ENCODE results near the gene DTWD1. TPM values are rescaled to one million over a fixed set of nuclear protein-coding genes. Genes with fewer than 3 reads are reported as not detected.
"Not testable (repeated sequence)": the region's sequence is repeated elsewhere in the genome, so short reads cannot be mapped to it uniquely, and the experiment has no call there.

Gene DTWD1
- total and polyA plus RNA-seq, 10 of the 15 experiments (the other 5 are each of a cell fraction or from before 2014, with no cell fraction given): 13.9 to 32.0 (median 19.3) TPM

DNA sequence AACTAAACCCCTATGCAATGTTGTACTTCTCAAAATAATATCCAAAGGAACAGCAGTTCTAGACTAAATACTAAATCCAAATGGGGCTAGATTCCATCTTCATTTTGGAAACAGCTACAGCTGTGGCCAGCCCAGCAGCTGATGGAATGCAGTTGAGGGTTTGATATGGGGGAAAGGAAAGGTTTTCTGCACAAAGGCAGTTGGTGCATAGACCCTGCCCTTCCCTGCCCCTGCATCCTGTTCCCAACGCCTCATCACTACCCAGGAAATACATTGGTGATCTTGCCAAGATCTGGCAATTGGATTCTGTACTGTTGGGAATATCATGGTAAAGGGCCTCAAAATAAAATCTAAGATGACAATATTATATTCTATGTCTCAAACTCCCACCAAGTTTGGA lies 43.9 kb downstream of the DTWD1 start:
- Histone ChIP-seq H3K36me3 (ENCODE audit: control insufficient read depth in 2 of 2, insufficient read depth in 2 of 2, low read length in 1 of 2) (no peaks in the 10 kb centered on the region), H3K4me3 (no peak overlapping the region), H3K4me2 (ENCODE audit: control insufficient read depth, insufficient read depth) (no peak overlapping the region), H3K27me3 (replicated peaks in 1 of 2; ENCODE audit: control insufficient read depth in 2 of 2, insufficient read depth in 2 of 2, low read length in 1 of 2) (no peaks in the 10 kb centered on the region), H3K27ac (ENCODE audit: control insufficient read depth, insufficient read depth) (no peak overlapping the region), H3K79me2 (ENCODE audit: control insufficient read depth, insufficient read depth, low read length) (no peaks in the 10 kb centered on the region), H3K9me3 (replicated peaks; ENCODE audit: control insufficient read depth, insufficient read depth, low read length) (no peaks in the 10 kb centered on the region), H2AFZ (ENCODE audit: control insufficient read depth, low read depth, low read length) (no peak overlapping the region), H4K20me1 (ENCODE audit: control insufficient read depth, insufficient read depth) (no peaks in the 10 kb centered on the region), H3K9ac (ENCODE audit: control insufficient read depth, insufficient read depth, low read length) (no peak overlapping the region), H3K4me1 (ENCODE audit: control insufficient read depth, insufficient read depth, low read length) (no peaks in the 10 kb centered on the region)
- ChIA-PET CTCF (no interaction called here), RAD21 (ENCODE audit: unreplicated experiment) (no interaction called here), SMC1A (ENCODE audit: uncharacterized antibody, unreplicated experiment) (no interaction called here), POLR2A (no interaction called here)
- ATAC-seq: no peak
- TF ChIP-seq STAT1 (conservative IDR thresholded peaks at IDR 0.05): no peak
- no peak for TF ChIP-seq RAD21 (IDR thresholded peaks at IDR 0.05; ENCODE audit: insufficient read depth, low read depth, low read length)
- TF ChIP-seq, protein P1, sequence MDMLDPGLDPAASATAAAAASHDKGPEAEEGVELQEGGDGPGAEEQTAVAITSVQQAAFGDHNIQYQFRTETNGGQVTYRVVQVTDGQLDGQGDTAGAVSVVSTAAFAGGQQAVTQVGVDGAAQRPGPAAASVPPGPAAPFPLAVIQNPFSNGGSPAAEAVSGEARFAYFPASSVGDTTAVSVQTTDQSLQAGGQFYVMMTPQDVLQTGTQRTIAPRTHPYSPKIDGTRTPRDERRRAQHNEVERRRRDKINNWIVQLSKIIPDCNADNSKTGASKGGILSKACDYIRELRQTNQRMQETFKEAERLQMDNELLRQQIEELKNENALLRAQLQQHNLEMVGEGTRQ (IDR thresholded peaks at IDR 0.05; ENCODE audit: borderline replicate concordance, low read depth, low read length): no peak
- no peak for TF ChIP-seq PML (IDR thresholded peaks at IDR 0.05; ENCODE audit: low read length)
- TF ChIP-seq EP300 (IDR thresholded peaks at IDR 0.05; ENCODE audit: borderline replicate concordance in 1 of 2, control insufficient read depth in 1 of 2, low read depth in 2 of 2, low read length in 2 of 2): no peak
- TF ChIP-seq, protein P2, sequence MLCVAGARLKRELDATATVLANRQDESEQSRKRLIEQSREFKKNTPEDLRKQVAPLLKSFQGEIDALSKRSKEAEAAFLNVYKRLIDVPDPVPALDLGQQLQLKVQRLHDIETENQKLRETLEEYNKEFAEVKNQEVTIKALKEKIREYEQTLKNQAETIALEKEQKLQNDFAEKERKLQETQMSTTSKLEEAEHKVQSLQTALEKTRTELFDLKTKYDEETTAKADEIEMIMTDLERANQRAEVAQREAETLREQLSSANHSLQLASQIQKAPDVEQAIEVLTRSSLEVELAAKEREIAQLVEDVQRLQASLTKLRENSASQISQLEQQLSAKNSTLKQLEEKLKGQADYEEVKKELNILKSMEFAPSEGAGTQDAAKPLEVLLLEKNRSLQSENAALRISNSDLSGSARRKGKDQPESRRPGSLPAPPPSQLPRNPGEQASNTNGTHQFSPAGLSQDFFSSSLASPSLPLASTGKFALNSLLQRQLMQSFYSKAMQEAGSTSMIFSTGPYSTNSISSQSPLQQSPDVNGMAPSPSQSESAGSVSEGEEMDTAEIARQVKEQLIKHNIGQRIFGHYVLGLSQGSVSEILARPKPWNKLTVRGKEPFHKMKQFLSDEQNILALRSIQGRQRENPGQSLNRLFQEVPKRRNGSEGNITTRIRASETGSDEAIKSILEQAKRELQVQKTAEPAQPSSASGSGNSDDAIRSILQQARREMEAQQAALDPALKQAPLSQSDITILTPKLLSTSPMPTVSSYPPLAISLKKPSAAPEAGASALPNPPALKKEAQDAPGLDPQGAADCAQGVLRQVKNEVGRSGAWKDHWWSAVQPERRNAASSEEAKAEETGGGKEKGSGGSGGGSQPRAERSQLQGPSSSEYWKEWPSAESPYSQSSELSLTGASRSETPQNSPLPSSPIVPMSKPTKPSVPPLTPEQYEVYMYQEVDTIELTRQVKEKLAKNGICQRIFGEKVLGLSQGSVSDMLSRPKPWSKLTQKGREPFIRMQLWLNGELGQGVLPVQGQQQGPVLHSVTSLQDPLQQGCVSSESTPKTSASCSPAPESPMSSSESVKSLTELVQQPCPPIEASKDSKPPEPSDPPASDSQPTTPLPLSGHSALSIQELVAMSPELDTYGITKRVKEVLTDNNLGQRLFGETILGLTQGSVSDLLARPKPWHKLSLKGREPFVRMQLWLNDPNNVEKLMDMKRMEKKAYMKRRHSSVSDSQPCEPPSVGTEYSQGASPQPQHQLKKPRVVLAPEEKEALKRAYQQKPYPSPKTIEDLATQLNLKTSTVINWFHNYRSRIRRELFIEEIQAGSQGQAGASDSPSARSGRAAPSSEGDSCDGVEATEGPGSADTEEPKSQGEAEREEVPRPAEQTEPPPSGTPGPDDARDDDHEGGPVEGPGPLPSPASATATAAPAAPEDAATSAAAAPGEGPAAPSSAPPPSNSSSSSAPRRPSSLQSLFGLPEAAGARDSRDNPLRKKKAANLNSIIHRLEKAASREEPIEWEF (IDR thresholded peaks at IDR 0.05; ENCODE audit: insufficient replicate concordance, low read depth, low read length): no peak
- no peak for TF ChIP-seq DPF2 (IDR thresholded peaks at IDR 0.05)
- no peak for TF ChIP-seq MYC (IDR thresholded peaks at IDR 0.05; ENCODE audit: insufficient read depth, insufficient read length, insufficient replicate concordance, low read length, severe bottlenecking)
- TF ChIP-seq SMAD5 (IDR thresholded peaks at IDR 0.05; ENCODE audit: low read depth): no peak
- TF ChIP-seq POLR2A (IDR thresholded peaks at IDR 0.05; ENCODE audit: low read depth, low read length): no peak
- TF ChIP-seq CHD4 (IDR thresholded peaks at IDR 0.05): no peak
- no peak for TF ChIP-seq EED (IDR thresholded peaks at IDR 0.05; ENCODE audit: low read depth)
- no peak for TF ChIP-seq JUND (IDR thresholded peaks at IDR 0.05; ENCODE audit: low read depth, low read length)
- TF ChIP-seq CBX3 (IDR thresholded peaks at IDR 0.05; ENCODE audit: borderline replicate concordance, low read depth): no peak
- in situ Hi-C loops (cut with MboI): no loop called here
- no peak for DNase-seq (ENCODE audit: low read depth, low spot score)
- BruUV-seq (replicated peaks): no TSS peak
- WGBS (ENCODE audit: insufficient coverage, insufficient replicate concordance, low lambda C conversion rate, missing lambda C conversion rate): 50% methylated on average over 1 of the region's 1 CpG
- intact Hi-C loops (cut with micrococcal nuclease; ENCODE audit: unreplicated experiment): no loop called here
- no peak for FAIRE-seq

DNA sequence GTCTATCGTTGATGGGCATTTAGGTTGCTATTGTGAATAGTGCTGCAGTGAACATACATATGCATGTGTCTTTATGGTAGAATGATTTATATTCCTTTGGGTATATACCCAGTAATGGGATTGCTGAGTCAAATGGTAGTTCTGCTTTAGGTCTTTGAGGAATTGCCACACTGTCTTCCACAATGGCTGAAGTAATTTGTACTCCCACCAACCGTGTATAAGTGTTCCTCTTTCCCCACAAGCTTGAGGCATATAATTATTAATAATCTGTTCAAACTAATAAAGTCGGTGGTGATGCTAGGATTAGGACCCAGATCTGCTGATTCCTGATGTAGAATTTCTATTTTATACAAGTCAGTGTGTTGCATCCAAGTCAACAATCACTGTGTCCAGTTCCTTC lies 45.6 kb downstream of the DTWD1 start:
- SMC1A ChIA-PET (ENCODE audit: uncharacterized antibody, unreplicated experiment); FAIRE-seq; H4K20me1 ChIP-seq (ENCODE audit: control insufficient read depth, insufficient read depth); ATAC-seq; H2AFZ ChIP-seq (ENCODE audit: control insufficient read depth, low read depth, low read length); in situ Hi-C loops (cut with MboI); BruUV-seq (replicated peaks); H3K36me3 ChIP-seq (ENCODE audit: control insufficient read depth in 2 of 2, insufficient read depth in 2 of 2, low read length in 1 of 2); H3K9ac ChIP-seq (ENCODE audit: control insufficient read depth, insufficient read depth, low read length); intact Hi-C loops (cut with micrococcal nuclease; ENCODE audit: unreplicated experiment); H3K27ac ChIP-seq (ENCODE audit: control insufficient read depth, insufficient read depth); H3K9me3 ChIP-seq (replicated peaks; ENCODE audit: control insufficient read depth, insufficient read depth, low read length); H3K27me3 ChIP-seq (replicated peaks in 1 of 2; ENCODE audit: control insufficient read depth in 2 of 2, insufficient read depth in 2 of 2, low read length in 1 of 2); POLR2A ChIA-PET; H3K4me2 ChIP-seq (ENCODE audit: control insufficient read depth, insufficient read depth); H3K4me1 ChIP-seq (ENCODE audit: control insufficient read depth, insufficient read depth, low read length); H3K4me3 ChIP-seq; RAD21 ChIA-PET (ENCODE audit: unreplicated experiment); CTCF ChIA-PET; H3K79me2 ChIP-seq (ENCODE audit: control insufficient read depth, insufficient read depth, low read length); DNase-seq (ENCODE audit: low read depth, low spot score): not testable (repeated sequence)
- WGBS (ENCODE audit: insufficient coverage, insufficient replicate concordance, low lambda C conversion rate, missing lambda C conversion rate): 32% methylated on average over 3 of the region's 3 CpGs

Measured in GM12878 (cell line).